Measurements from ENCODE around the gene PDE5A.

The PDE5A gene

DNA sequence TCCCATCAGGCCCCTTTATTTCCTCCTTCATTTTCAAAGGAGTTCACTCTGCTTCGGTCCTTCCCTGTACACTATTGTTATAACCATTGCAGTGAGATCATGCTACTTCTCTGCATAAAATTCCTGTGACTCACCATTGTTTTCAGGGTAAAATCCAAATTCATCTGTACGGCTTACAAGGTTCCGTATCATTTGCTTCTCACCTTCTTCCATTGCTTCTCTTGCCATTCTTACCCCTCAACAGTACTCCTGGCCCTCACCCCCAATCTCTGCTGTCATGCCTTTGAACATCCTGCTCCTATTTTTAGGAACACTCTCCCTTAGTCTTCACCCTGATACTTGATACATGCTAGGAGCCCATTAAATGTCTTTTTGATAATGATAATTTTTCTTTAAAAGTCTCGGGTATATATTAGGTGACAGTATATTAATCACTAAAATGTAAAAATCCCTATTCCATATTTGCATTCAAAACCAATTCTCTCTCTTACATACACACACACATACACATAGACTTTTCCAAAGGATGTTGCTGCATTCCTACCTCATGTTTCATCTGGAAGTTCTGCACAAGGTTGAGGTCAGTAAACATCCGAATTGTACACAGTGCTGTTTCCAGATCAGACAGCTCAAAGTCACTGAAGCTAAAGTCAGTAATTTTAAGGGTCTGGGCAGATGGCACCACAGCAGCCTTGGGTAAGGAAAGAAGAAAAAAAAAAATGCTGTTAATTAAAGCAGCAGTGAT is 103.4 kb downstream of the PDE5A start:
- peak; percentile 87 for DNase-seq (ENCODE audit: low read depth)
- TF ChIP-seq, protein P1, sequence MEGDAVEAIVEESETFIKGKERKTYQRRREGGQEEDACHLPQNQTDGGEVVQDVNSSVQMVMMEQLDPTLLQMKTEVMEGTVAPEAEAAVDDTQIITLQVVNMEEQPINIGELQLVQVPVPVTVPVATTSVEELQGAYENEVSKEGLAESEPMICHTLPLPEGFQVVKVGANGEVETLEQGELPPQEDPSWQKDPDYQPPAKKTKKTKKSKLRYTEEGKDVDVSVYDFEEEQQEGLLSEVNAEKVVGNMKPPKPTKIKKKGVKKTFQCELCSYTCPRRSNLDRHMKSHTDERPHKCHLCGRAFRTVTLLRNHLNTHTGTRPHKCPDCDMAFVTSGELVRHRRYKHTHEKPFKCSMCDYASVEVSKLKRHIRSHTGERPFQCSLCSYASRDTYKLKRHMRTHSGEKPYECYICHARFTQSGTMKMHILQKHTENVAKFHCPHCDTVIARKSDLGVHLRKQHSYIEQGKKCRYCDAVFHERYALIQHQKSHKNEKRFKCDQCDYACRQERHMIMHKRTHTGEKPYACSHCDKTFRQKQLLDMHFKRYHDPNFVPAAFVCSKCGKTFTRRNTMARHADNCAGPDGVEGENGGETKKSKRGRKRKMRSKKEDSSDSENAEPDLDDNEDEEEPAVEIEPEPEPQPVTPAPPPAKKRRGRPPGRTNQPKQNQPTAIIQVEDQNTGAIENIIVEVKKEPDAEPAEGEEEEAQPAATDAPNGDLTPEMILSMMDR (IDR thresholded peaks at IDR 0.05; ENCODE audit: low read length, missing control alignments): no peak
- peak overlapping the region; percentile 25 for H3K4me3 ChIP-seq (replicated peaks; ENCODE audit: low read depth, low read length)

DNA sequence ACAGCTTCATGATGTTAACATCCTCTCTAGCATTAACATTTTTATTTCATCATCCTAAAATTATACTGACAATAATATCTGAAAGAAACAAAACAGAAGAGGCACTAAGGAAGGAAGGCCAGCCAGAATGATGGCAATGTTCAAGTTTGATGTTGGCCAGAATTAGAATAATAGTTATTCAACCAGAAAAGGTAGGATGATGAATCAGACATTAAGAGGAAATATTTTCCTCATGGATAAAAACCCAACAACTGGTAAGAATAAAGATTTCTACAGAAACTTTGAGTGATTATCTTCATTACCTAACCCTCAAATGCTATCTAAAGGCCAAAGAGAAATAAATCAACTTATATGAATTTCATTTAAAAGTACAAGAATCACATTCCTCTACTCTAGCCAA is 105.2 kb downstream of the PDE5A start:
- TF ChIP-seq, protein P1 (IDR thresholded peaks at IDR 0.05; ENCODE audit: low read length, missing control alignments): no peak
- DNase-seq (ENCODE audit: low read depth): no peak
- H3K4me3 ChIP-seq (replicated peaks; ENCODE audit: low read depth, low read length): no peak overlapping the region

DNA sequence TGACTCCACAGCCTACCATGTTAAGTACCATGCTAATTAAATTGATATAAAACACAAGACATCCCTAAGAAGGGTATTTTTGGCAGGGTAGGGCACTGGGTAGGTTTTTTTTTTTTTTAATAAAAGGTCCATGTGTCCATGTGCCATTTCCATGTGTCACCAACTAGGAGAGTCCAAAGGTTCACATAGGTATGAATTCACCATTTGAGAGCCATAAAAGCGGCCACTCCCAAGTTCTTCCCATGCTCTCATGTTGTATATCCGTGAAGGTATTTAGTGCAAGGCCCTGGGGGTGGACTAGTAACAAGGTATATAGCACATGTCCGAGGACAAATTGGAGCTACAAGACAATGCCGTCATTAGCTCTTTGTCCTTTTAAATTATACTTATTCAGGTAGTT is 107.3 kb downstream of the PDE5A start:
- TF ChIP-seq, protein P1 (IDR thresholded peaks at IDR 0.05; ENCODE audit: low read length, missing control alignments): no peak
- no peak overlapping the region for H3K4me3 ChIP-seq (replicated peaks; ENCODE audit: low read depth, low read length)
- DNase-seq (ENCODE audit: low read depth): no peak

DNA sequence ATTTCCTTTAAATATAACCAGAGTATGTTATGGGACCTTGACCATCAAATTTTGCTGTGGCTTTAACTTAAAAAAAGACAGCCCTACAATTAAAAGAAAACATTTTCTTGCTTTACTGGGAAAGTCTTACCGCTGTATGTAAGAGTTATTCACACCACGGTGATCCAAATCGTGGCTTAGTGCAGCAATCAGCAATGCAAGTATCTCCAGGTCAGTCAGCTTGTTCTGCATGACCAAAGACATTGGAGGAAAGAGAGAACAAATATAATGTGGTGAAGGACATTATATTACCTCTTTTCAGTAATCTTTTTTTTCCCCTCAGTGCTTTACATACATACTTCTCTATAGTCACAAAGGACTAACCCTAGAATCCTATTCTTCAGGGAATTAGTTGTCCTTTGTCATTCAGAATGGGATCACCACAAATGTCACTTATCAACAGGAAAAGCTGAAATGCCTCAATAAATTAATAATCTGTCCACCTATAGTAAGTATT is 109.6 kb downstream of the PDE5A start:
- DNase-seq (ENCODE audit: low read depth): no peak
- H3K4me3 ChIP-seq (replicated peaks; ENCODE audit: low read depth, low read length): no peak overlapping the region
- TF ChIP-seq, protein P1 (IDR thresholded peaks at IDR 0.05; ENCODE audit: low read length, missing control alignments): no peak

DNA sequence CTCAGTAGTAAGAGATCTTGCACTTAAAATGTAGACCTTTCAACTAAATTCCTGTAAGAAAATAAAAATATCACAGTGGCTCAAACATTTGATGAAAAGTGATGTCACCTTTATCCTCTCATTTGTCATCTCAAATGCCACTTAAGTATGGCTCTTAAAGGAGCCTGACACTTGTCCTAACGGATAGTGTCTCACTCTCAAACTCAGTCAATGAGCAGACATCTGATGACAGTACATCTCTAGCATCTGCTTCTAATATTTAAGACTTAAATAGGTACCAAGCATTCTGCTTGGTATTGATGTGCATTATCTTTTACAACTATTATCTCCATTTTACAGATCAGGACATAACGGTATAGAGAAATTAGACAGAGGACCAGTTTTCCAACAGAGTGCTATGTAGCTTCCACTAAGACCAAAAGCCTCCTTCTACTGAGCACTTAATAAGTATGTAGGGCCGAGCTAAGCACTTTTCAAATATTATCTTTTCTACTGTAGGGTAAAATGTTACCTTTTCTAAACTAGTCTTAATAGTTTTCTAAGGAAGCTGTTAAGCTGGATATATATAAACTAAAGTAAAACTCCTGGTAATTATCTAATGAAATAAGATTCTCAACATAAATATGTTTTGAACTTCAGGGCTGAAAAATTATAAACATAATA is 110.2 kb downstream of the PDE5A start:
- no peak for DNase-seq (ENCODE audit: low read depth)
- no peak overlapping the region for H3K4me3 ChIP-seq (replicated peaks; ENCODE audit: low read depth, low read length)
- TF ChIP-seq, protein P1 (IDR thresholded peaks at IDR 0.05; ENCODE audit: low read length, missing control alignments): no peak

DNA sequence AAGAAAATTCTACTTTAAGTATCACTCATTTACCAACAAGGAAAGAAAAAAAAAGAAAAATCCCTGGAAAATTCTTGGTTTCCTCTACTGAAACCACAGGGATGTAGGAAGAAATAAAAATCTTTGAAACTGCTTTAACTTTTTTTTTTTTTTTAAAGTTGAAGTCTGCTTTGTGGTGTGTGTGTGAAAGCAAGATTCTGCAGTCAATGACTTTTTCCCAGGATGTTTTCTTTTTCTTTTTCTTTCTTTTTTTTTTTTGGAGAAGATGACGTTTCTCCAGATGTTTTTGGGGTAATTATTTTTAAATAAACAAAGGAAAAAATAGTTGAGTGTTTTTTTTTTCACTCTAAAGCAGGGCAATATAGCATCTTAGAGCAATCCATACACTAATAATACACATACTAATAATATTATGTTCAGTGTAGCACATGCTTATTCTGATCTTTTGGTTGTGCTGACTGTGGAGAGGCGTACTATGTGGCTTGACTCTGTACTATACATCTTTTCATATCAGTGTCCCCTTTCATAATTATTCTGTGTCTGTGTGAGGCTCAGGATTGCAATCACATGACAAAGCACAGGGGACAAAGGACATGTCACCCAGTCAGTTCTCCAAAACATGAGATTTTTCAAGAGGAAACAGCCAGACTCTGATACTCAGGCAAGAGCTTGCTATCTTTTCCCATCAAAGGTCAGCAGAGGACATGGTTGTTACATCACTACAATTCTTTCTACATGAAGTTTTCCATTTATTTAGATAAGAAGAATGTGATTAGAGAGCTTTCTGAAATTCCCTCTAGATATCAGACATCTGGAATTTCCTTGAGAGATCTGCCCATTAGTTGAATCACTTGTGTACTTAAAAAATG is 111.0 kb downstream of the PDE5A start:
- H3K4me3 ChIP-seq (replicated peaks; ENCODE audit: low read depth, low read length): no peak overlapping the region
- TF ChIP-seq, protein P1 (IDR thresholded peaks at IDR 0.05; ENCODE audit: low read length, missing control alignments): no peak
- peak; percentile 61 for DNase-seq (ENCODE audit: low read depth)
